HUES6 (cell line): ENCODE data around the gene DTNA.

ENCODE experiments used
- H3K27ac ChIP-seq: 2 replicates; pipeline ENCODE4 v1.7.0; 2013; ENCODE audit warnings: low read depth, mild to moderate bottlenecking, low read length, inconsistent platforms
- H3K27me3 ChIP-seq: 2 replicates; pipeline ENCODE4 v1.6.1; 2013; ENCODE audit warnings: low read length; ENCODE audit not compliant: control insufficient read depth, insufficient read depth
- H3K36me3 ChIP-seq: 2 replicates; pipeline ENCODE4 v1.6.1; 2013; ENCODE audit warnings: low read length; ENCODE audit not compliant: control insufficient read depth, insufficient read depth
- H3K4me1 ChIP-seq: 2 replicates; pipeline ENCODE4 v1.6.1; 2013; ENCODE audit warnings: low read length; ENCODE audit not compliant: control insufficient read depth, insufficient read depth
- H3K4me3 ChIP-seq: 2 replicates; pipeline ENCODE4 v1.5.1; 2013; ENCODE audit warnings: low read depth, low read length
- H3K9ac ChIP-seq: one replicate; pipeline ENCODE4 v1.6.1; 2013; ENCODE audit warnings: mild to moderate bottlenecking, low read length
- H3K9me3 ChIP-seq: 2 replicates; pipeline ENCODE4 v1.6.1; 2013; ENCODE audit warnings: low read depth, low read length; ENCODE audit not compliant: control insufficient read depth, insufficient read depth

Gene DTNA

DNA sequence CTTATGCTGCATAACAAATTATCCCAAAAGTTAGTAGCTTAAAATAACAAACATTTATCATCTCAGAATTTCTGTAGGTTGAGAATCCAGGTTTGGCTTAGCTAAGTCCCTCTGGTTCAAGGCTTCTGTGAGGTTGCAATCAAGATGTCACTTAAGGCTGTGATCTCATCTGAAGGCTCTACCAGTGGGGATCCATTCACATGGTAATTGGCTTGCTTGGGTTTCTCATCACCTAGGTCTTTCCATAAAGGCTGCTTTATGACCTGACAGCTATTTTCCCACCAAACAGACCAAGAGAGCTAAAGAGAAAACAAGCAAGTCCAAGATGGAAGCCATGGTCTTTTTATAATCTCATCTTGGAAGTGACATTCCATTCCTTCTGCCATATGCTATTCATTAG is 137.3 kb downstream of the DTNA start:
- H3K4me3 ChIP-seq = no peak overlapping the region
- peaks cover 3% of the 10 kb centered on the region; the same call in 1 of the 2 replicates for H3K4me1 ChIP-seq
- peaks cover 4% of the 10 kb centered on the region for H3K36me3 ChIP-seq
- H3K9me3 ChIP-seq = peaks cover 12% of the 10 kb centered on the region
- H3K9ac ChIP-seq = no peak overlapping the region
- no peaks in the 10 kb centered on the region for H3K27me3 ChIP-seq
- H3K27ac ChIP-seq = no peak overlapping the region

DNA sequence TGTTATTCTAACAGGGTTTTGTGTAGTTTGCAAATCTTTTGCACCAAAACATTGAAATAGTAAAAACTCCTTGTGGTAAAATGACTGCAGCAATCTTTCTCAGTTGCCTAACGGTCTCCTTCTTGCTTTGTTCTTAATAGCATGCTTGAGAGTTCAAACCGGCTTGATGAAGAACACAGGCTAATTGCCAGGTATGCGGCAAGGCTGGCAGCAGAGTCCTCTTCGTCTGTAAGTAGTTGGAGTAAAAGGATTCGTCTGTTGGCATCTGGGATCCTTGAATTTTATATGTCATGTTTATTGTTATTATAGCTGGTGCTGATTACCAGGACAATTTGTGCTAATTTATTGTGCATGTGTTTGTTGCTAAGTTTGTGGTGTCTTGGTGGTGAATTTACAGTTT is 138.1 kb downstream of the DTNA start:
- Histone ChIP-seq H3K9ac (no peak overlapping the region), H3K4me1 (peaks cover 3% of the 10 kb centered on the region; the same call in 1 of the 2 replicates), H3K27ac (no peak overlapping the region), H3K36me3 (peaks cover 6% of the 10 kb centered on the region), H3K4me3 (no peak overlapping the region), H3K9me3 (peaks cover 6% of the 10 kb centered on the region), H3K27me3 (no peaks in the 10 kb centered on the region)

DNA sequence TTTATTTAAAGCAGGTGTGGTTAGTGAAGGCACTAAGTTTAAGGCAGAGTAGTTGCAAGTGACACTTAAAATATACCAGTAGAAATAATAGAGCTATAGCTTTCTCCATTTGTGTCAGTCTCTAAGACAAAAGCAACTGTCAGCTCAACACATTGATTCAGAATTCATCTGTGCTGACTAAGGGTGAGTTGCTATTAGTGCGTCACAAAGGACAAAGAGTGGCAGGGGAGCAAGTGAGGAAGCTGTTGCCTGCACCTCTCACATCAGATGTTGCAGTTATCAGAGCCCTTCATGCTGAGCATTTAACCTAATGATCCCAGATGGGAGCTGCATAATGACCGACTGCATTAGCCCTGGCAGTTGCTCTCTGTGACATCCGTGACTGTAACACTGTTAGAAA is 138.6 kb downstream of the DTNA start:
- Histone ChIP-seq H3K4me3 (no peak overlapping the region), H3K9me3 (peaks cover under 1% of the 10 kb centered on the region; the same call in 1 of the 2 replicates), H3K36me3 (peaks cover 6% of the 10 kb centered on the region), H3K4me1 (peaks cover 3% of the 10 kb centered on the region; the same call in 1 of the 2 replicates), H3K27ac (no peak overlapping the region), H3K27me3 (no peaks in the 10 kb centered on the region), H3K9ac (no peak overlapping the region)

DNA sequence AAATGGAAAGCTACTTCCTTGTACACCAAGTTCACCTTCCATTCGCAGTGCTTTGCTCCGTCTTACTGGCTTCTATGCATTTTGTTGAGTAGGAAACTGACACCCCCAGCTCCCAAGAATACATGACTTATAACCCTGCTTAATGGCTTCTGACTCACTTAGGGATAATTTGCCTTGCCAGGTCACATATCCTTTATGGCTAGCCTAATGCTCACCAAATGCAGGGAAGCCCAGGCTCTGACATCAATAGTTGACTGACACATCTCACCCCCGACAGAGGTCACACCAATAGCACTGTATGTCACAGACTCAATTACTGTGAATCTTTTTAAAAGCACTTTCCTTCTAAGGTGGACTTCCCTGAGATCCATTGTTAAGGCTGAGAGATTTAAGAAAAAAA is 147.2 kb downstream of the DTNA start:
- no peaks in the 10 kb centered on the region for H3K9me3 ChIP-seq
- peaks cover 10% of the 10 kb centered on the region for H3K36me3 ChIP-seq
- H3K27ac ChIP-seq = no peak overlapping the region
- H3K9ac ChIP-seq = no peak overlapping the region
- H3K27me3 ChIP-seq = no peaks in the 10 kb centered on the region
- H3K4me3 ChIP-seq = no peak overlapping the region
- H3K4me1 ChIP-seq = no peaks in the 10 kb centered on the region

DNA sequence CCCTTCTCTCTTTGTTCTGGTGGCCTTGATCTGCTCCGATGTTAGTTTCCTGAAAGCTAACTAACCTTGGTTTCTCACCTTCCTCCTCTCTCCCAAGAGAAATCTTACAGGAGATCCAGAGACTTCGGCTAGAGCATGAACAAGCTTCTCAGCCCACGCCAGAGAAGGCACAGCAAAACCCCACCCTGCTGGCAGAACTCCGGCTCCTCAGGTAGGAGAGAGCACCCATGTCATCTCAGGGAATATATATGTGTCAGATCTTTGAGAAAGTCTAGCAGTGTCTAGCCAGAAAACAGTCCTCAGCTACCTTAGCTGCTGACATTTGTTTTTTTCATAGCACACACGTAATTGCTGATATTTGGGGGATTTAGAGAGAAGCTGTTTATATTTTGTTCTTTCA is 148.1 kb downstream of the DTNA start:
- no peaks in the 10 kb centered on the region for H3K27me3 ChIP-seq
- no peaks in the 10 kb centered on the region for H3K4me1 ChIP-seq
- 0 out of 2 replicates have a peak, but pooled peaks cover 6% of the 10 kb centered on the region for H3K36me3 ChIP-seq
- H3K4me3 ChIP-seq = no peak overlapping the region
- H3K9ac ChIP-seq = no peak overlapping the region
- no peaks in the 10 kb centered on the region for H3K9me3 ChIP-seq
- no peak overlapping the region for H3K27ac ChIP-seq

DNA sequence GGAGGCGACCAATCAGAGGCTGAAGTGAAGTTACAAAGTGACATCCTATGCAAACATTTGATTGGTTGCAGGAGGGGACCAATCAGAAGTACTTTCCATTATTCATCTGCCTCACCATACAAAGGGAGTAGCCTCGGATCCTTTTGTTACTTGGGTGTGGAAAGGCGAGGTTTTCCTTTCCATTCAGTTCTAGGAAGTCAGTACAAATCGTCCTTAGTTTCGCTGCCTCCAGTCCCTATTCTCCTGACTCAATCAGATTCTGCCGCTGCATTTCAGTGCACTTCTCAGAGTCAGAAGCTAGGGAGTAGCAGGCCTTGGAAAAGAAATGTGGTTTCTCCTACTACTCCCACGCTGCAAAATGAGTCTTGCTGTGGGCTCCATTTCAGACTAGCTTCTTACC is 149.4 kb downstream of the DTNA start:
- Histone ChIP-seq H3K4me3 (no peak overlapping the region), H3K36me3 (0 out of 2 replicates have a peak, but pooled peaks cover 6% of the 10 kb centered on the region), H3K9me3 (no peaks in the 10 kb centered on the region), H3K9ac (no peak overlapping the region), H3K27ac (no peak overlapping the region), H3K27me3 (no peaks in the 10 kb centered on the region), H3K4me1 (no peaks in the 10 kb centered on the region)

DNA sequence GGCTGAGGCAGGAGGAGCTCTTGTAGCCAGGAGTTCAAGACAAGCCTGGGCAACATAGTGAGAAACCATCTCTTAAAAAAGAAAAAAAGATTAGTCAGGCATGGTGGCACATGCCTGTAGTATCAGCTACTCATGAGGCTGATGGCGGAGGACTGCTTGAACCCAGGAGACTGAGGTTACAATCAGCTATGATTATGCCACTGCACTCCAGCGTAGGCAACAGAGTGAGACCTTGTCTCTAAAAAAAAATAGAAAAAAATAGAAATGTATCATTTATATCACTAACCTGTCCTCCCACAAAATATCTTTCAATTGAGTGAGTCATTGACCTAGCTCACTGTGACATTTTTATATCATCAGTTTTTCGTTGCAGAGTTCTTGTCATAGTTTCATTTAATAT is 152.5 kb downstream of the DTNA start:
- no peak overlapping the region for H3K9ac ChIP-seq
- H3K27ac ChIP-seq = no peak overlapping the region
- no peaks in the 10 kb centered on the region for H3K9me3 ChIP-seq

DNA sequence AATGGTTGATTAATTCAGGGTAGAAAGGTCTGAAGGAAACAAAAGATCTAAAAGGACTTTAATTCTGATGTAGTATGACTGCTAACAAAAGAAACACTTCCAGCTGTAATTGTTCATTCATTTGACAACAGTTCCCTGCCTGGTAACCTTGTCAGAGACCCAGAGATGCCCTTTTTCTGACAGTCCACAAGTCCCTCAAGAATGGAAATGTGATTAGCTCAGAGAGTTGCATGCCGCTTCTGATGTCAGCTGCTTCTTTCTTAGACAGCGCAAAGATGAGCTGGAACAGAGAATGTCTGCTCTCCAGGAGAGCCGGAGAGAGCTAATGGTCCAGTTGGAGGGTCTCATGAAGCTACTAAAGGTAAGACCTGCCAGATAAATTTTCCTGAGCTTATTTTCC is 153.6 kb downstream of the DTNA start:
- Histone ChIP-seq H3K4me1 (no peaks in the 10 kb centered on the region), H3K36me3 (peaks cover 9% of the 10 kb centered on the region; the same call in 1 of the 2 replicates), H3K9ac (no peak overlapping the region), H3K9me3 (no peaks in the 10 kb centered on the region), H3K27me3 (no peaks in the 10 kb centered on the region), H3K4me3 (no peak overlapping the region), H3K27ac (no peak overlapping the region)

More for the DNA sequence above, 152.5 kb downstream of the DTNA start:
- no peaks in the 10 kb centered on the region for H3K27me3 ChIP-seq
- H3K4me3 ChIP-seq = no peak overlapping the region
- peaks cover 10% of the 10 kb centered on the region; the same call in 1 of the 2 replicates for H3K36me3 ChIP-seq
- no peaks in the 10 kb centered on the region for H3K4me1 ChIP-seq

DNA sequence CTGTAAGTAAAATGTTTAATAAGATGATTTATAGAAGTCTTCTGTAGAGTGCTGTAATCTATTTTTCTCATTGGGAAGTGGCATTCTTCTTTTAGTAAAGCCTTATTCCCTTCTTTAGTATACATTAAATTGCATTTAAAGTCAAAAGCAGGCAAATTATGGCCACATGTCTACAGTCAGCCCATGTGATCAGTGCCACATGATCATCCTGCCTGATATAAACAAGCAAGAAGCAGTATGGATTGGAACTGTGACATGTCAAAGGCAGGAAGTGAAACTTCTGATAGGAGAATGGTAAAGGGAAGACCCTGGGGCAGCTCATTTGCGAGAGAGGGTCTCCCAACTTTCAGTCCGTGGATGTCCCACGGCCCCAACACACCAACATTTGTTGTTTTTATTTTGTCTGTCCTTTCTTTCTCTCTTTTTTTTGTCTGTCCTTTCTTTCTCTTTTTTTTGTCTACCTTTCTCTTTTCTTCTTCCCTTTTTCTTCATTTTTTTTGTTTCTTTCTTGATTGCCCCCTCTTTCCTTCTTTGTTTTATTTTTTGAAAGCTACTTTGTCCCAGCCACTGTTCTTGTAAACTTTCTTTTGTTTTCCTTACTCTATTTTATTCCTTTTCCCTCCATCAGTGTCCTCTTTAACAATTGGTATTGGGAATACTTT is 154.9 kb downstream of the DTNA start:
- H3K9ac ChIP-seq = no peak overlapping the region
- H3K27ac ChIP-seq = no peak overlapping the region
- H3K9me3 ChIP-seq = no peaks in the 10 kb centered on the region
- peaks cover 5% of the 10 kb centered on the region; the same call in 1 of the 2 replicates for H3K36me3 ChIP-seq
- H3K27me3 ChIP-seq = no peaks in the 10 kb centered on the region
- no peaks in the 10 kb centered on the region for H3K4me1 ChIP-seq
- no peak overlapping the region for H3K4me3 ChIP-seq

DNA sequence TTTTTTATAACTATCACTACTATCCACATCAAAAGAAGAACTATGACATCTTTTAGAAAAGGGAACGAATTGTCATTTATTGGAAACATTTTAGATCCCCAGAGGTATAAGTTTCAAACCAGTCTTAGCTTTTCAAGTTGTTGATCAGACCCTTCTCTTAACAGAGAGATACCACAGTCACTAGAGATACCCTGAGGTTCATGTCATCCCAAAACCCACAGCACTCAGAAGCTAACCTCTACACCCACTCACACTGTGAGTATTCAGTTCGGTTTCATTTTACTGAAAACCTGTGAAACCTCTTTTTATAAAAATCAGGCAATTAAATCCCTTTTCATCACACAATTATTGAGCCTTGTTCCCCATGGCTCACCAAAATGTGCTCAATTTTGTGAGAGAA is 156.2 kb downstream of the DTNA start:
- no peak overlapping the region for H3K4me3 ChIP-seq
- no peak overlapping the region for H3K27ac ChIP-seq
- H3K9me3 ChIP-seq = no peaks in the 10 kb centered on the region
- no peaks in the 10 kb centered on the region for H3K27me3 ChIP-seq
- no peak overlapping the region for H3K9ac ChIP-seq
- no peaks in the 10 kb centered on the region for H3K4me1 ChIP-seq
- H3K36me3 ChIP-seq = peaks cover 5% of the 10 kb centered on the region; the same call in 1 of the 2 replicates

DNA sequence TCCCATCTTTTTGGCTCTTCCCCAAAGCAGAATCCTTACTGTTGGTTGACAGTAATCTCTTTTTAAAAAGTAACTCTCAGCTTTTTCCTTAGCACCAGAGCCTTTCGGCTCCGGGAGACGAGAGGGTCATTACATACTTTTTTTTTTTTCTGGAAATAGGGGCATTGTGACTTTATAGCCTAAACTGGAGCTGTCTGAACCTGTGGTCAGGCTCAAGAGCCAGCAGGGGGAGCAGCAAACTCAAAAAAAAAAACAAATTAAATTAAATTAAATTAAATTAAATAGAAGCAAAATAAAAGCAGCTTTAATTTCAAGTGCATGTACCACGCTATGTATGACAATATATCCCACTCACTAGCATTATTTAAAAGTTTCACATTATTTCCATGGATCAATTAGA is 156.6 kb downstream of the DTNA start:
- no peak overlapping the region for H3K27ac ChIP-seq
- H3K4me3 ChIP-seq = no peak overlapping the region
- H3K9ac ChIP-seq = no peak overlapping the region
- no peaks in the 10 kb centered on the region for H3K4me1 ChIP-seq
- peaks cover 5% of the 10 kb centered on the region; the same call in 1 of the 2 replicates for H3K36me3 ChIP-seq
- H3K27me3 ChIP-seq = no peaks in the 10 kb centered on the region
- H3K9me3 ChIP-seq = no peaks in the 10 kb centered on the region
